Kidney (tissue), 14 donors: ENCODE results near the gene GPC6. TPM values are rescaled to one million over a fixed set of nuclear protein-coding genes. Genes with fewer than 3 reads are reported as not detected.

Experiments
- DNase-seq, 5 donors: peaks; one replicate each; pipeline ENCODE4 v3.0.0-alpha.2; 2013 to 2020
- FAIRE-seq: peaks from 2 replicates; lab custom pipeline; 2012; peaks lifted over from hg19 to GRCh38; lab: Jason Lieb, UNC
- H3K27ac ChIP-seq, 2 donors: one replicate each; pipeline ENCODE4 v1.7.0; 2013; ENCODE audit warnings: low read depth in 2 of 2, low read length in 2 of 2, inconsistent platforms in 1 of 2
- H3K27me3 ChIP-seq: one replicate; pipeline ENCODE4 v1.7.1; 2013; ENCODE audit warnings: low read length, inconsistent platforms; ENCODE audit not compliant: control insufficient read depth, insufficient read depth
- H3K36me3 ChIP-seq, 3 donors: one replicate each; pipeline versions ENCODE4 v1.7.0 to v1.7.1; 2013; ENCODE audit warnings: low read length in 3 of 3, control low read depth in 1 of 3, inconsistent platforms in 1 of 3; ENCODE audit not compliant: insufficient read depth in 3 of 3, control insufficient read depth in 2 of 3
- H3K4me1 ChIP-seq, 3 donors: one replicate each; pipeline versions ENCODE4 v1.7.0 to v1.7.1; 2013; ENCODE audit warnings: low read length in 3 of 3, inconsistent platforms in 1 of 3, low read depth in 1 of 3; ENCODE audit not compliant: control insufficient read depth in 2 of 3, insufficient read depth in 2 of 3
- H3K4me3 ChIP-seq, 3 donors: one replicate each; pipeline versions ENCODE4 v1.7.0 to v1.8.1; 2013; ENCODE audit warnings: low read length in 3 of 3, control low read depth in 1 of 3, inconsistent platforms in 1 of 3
- H3K9ac ChIP-seq, 3 donors: one replicate each; pipeline versions ENCODE4 v1.7.0 to v1.7.1; 2013; ENCODE audit warnings: low read length in 3 of 3, control low read depth in 1 of 3, inconsistent platforms in 1 of 3
- H3K9me3 ChIP-seq, 3 donors: one replicate each; pipeline versions ENCODE4 v1.7.0 to v1.7.1; 2013; ENCODE audit warnings: low read length in 3 of 3, control low read depth in 1 of 3, inconsistent platforms in 1 of 3; ENCODE audit not compliant: control insufficient read depth in 2 of 3, insufficient read depth in 1 of 3
- CTCF ChIP-seq: IDR thresholded peaks from 3 replicates; pipeline ENCODE4 v1.5.1; 2012; ENCODE audit warnings: mild to moderate bottlenecking, moderate library complexity, borderline replicate concordance; ENCODE audit not compliant: insufficient read depth; ENCODE audit errors: extremely low read depth
- intact Hi-C: fragments of 100-400 bp; cut with DNase I; formaldehyde crosslinking; loops from one replicate; pipeline ENCODE4 v1.11.1; 2022
- polyA plus RNA-seq: library from polyadenylated mRNA; stranded (reverse); fragments of 350-450 nt; fragmentation: Illumina TruSeq; extraction: RNeasy Lipid Tissue Mini Kit (QIAGEN cat#74804); gene quantifications from one replicate; pipeline ENCODE4 v1.2.3, GENCODE V29; 2014; ENCODE audit warnings: low read depth, low replicate concordance; ENCODE audit not compliant: insufficient read depth
- total RNA-seq: library from RNA; stranded (reverse); fragmentation: NEBNext Ultra II Directional; extraction: Animal tissue kit (Norgen Biotek cat#: 25700); gene quantifications from one replicate; pipeline ENCODE4 v1.2.1, GENCODE V29; 2021
- donor health status: control.
- donor health status: control.
- donor health status: control.
- donor health status: control.
- donor health status: control.
- donor health status: DM: yes; HTN: yes; CAD: no.
- donor health status: Normal renal cell carcinoma (clear cell type).

The GPC6 gene
- total and polyA plus RNA-seq, 2 donors from 2014 or later = 6.2 to 15.5 TPM

DNA sequence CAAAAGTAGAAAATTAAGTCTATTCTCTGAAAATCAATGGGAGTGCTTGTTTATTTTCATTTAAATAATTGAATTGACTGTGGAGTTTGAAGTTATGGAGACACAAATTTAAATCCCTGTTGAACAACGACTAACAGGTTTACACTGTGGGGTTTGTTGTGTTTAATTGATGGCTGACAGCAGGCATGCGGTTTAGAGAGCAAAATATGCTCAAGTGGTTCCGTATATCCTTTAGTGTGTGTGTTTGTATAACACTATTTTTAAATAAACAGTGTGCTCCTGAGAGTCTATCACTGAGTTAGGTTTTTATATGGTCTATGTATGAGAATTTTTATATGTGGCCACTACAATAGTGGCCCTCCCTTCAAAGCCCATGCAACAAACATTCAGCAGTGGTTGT lies 332.0 kb downstream of the GPC6 start:
- no peak for TF ChIP-seq CTCF
- no peaks in the 10 kb centered on the region for H3K4me1 ChIP-seq
- no peaks in the 10 kb centered on the region for H3K27me3 ChIP-seq
- no peak overlapping the region for H3K9ac ChIP-seq
- intact Hi-C loops = no loop called here
- H3K27ac ChIP-seq = no peak overlapping the region
- no peaks in the 10 kb centered on the region for H3K36me3 ChIP-seq
- H3K9me3 ChIP-seq = no peaks in the 10 kb centered on the region
- FAIRE-seq (no peak), DNase-seq (no peak)
- no peak overlapping the region for H3K4me3 ChIP-seq

DNA sequence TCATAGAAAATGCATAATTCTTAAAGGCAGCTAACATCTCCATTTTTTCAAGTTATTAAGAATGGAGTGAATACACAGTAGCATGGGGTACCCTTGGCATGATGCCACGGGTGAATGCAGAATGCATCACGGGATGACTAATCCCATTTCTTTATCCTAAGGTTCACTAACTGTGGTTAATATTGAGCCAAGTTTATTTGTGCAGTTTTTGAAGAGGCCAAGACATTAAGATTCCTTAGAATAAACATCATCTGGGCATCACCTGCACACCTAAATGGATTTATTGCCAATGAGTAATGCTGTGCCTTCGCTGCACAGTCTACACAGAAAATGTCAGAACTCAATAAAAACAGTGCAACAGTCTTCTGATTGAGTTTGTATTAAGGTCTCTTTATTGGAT lies 333.1 kb downstream of the GPC6 start:
- H3K4me1 ChIP-seq = no peaks in the 10 kb centered on the region
- no peak overlapping the region for H3K27ac ChIP-seq
- no peak overlapping the region for H3K9ac ChIP-seq
- TF ChIP-seq CTCF = no peak
- H3K36me3 ChIP-seq = no peaks in the 10 kb centered on the region
- peak in 1 of 5 donors; percentile 39 for DNase-seq
- FAIRE-seq = no peak
- H3K9me3 ChIP-seq = no peaks in the 10 kb centered on the region
- intact Hi-C loops = no loop called here
- H3K4me3 ChIP-seq = no peak overlapping the region
- no peaks in the 10 kb centered on the region for H3K27me3 ChIP-seq

GRCh38 chr13:93561576-93562225 lies 335.1 kb downstream of the GPC6 start:
- no peaks in the 10 kb centered on the region for H3K27me3 ChIP-seq
- no peak overlapping the region for H3K27ac ChIP-seq
- FAIRE-seq (no peak), DNase-seq (no peak)
- H3K9me3 ChIP-seq = no peaks in the 10 kb centered on the region
- no peak overlapping the region for H3K4me3 ChIP-seq
- H3K4me1 ChIP-seq = no peaks in the 10 kb centered on the region
- H3K9ac ChIP-seq = no peak overlapping the region
- TF ChIP-seq CTCF = no peak
- intact Hi-C loops = no loop called here
- no peaks in the 10 kb centered on the region for H3K36me3 ChIP-seq

DNA sequence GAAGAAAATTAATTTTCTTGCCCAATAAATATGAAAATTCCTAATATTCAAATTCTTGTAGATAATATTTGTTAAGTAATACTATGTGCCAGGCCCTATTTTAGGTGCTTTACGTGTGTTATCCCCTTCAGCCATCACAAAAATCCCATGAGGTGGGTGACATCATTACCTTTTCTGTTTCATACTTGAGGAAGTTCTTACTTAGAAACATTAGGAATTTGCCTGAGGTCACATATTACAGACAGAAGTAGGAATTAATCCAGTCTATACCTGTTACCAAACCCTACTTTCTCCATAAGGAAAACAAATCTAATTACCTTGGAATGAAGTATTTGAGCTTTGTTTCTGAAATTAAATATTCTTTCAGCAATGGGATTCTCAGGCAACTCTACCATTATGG lies 336.1 kb downstream of the GPC6 start:
- no peak for TF ChIP-seq CTCF
- Histone ChIP-seq H3K4me3 (no peak overlapping the region), H3K4me1 (no peaks in the 10 kb centered on the region), H3K36me3 (no peaks in the 10 kb centered on the region), H3K9me3 (no peaks in the 10 kb centered on the region), H3K27ac (no peak overlapping the region), H3K9ac (no peak overlapping the region), H3K27me3 (no peaks in the 10 kb centered on the region)
- DNase-seq = no peak
- no peak for FAIRE-seq
- intact Hi-C loops = no loop called here
